ENCODE measurements around the gene ADAT1. TPM values are rescaled to one million over a fixed set of nuclear protein-coding genes. Genes with fewer than 3 reads are reported as not detected.

The ADAT1 gene
- total and polyA plus RNA-seq, 2 of the 13 experiments (the other 11 are each of a cell fraction or from before 2014, with no cell fraction given): 18.4 to 40.8 TPM

DNA sequence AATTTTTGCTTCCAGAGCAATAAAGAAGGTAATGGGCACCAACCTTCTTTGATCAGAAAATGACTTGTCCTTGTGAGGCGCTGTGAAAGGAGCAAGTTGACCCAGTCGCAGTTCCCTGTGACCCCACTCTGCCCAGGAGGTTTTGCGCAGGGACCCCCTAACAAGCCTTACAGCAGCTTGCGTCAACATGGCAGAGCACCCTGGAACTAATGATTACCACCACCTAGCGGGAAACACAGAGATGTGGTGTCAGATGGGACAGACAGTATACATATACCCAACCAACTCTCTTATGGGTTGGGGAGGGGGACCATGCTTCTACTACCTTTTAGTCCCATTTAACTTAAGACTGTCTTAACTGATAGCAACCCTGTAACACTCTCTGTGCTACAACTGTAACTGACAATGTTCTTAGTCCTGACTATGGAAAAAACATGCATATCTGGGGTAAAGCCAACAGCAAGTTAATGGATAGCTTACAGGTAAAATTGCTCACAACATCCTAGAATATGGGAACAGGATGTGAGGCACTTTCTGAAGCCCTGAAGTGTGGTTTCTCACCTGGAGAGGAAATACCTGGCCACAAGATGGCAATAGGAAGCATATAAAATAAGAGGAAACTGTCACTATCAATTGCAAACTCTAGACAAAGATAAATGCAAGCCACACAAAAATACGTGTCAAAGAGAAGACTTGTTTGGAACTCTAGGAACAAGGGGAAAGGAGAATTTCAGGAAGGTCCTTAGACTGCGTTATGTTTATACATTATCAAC, 21.3 kb upstream of the ADAT1 start:
- WGBS (ENCODE audit: low lambda C conversion rate): 97% methylated on average over 7 of the region's 7 CpGs
- Histone ChIP-seq H3K9ac (ENCODE audit: insufficient read depth, low read depth, low read length) (no peak overlapping the region), H3K36me3 (replicated peaks in 1 of 2; ENCODE audit: control insufficient read depth in 1 of 2, insufficient read depth in 2 of 2, low read length in 2 of 2) (peaks cover 19 to 55% of the 10 kb centered on the region in 2 experiments), H4K20me1 (ENCODE audit: insufficient read depth, low read length) (peaks cover 14% of the 10 kb centered on the region), H3K27me3 (ENCODE audit: control insufficient read depth in 1 of 2, insufficient read depth in 2 of 2, low read length in 2 of 2) (no peaks in the 10 kb centered on the region; a peak in 1 of 5 replicates), H3K4me1 (ENCODE audit: insufficient read depth, low read length) (peaks cover 30% of the 10 kb centered on the region), H2AFZ (ENCODE audit: low read length) (no peak overlapping the region), H3K79me2 (ENCODE audit: insufficient read depth, low read length) (peaks cover 71% of the 10 kb centered on the region), H3K4me2 (ENCODE audit: low read depth, low read length) (no peak overlapping the region; the same call in 1 of the 2 replicates), H3K4me3 (replicated peaks in 1 of 3; ENCODE audit: insufficient read depth in 1 of 3, low read depth in 2 of 3, low read length in 3 of 3) (no peak overlapping the region), H3K9me3 (ENCODE audit: low read length) (no peaks in the 10 kb centered on the region), H3K27ac (ENCODE audit: extremely low read length, insufficient read depth, low read length) (no peak overlapping the region)
- CTCF ChIA-PET (ENCODE audit: low intra/inter-chr PET ratio, low total read pairs): interaction anchor here (1.2 kb wide), 1 partner anchor 120 kb away, joined by 4 read pairs; no protein-coding TSS in a partner anchor
- ATAC-seq (no peak), FAIRE-seq (no peak), DNase-seq (ENCODE audit: low spot score) (no peak)
- TF ChIP-seq ZSCAN22 (CRISPR knock-in tag; IDR thresholded peaks at IDR 0.05): no peak
- TF ChIP-seq ZNF672 (CRISPR knock-in tag; IDR thresholded peaks at IDR 0.05): no peak
- no peak for TF ChIP-seq ELF1 (CRISPR knock-in tag; IDR thresholded peaks at IDR 0.05)
- TF ChIP-seq DPF2 (CRISPR knock-in tag; IDR thresholded peaks at IDR 0.05; ENCODE audit: borderline replicate concordance, low read depth): no peak
- TF ChIP-seq ZNF3 (CRISPR knock-in tag; IDR thresholded peaks at IDR 0.05): no peak
- TF ChIP-seq RORA (CRISPR knock-in tag; IDR thresholded peaks at IDR 0.05): no peak
- no peak for TF ChIP-seq TOPORS (CRISPR knock-in tag; IDR thresholded peaks at IDR 0.05)
- TF ChIP-seq, protein P1, sequence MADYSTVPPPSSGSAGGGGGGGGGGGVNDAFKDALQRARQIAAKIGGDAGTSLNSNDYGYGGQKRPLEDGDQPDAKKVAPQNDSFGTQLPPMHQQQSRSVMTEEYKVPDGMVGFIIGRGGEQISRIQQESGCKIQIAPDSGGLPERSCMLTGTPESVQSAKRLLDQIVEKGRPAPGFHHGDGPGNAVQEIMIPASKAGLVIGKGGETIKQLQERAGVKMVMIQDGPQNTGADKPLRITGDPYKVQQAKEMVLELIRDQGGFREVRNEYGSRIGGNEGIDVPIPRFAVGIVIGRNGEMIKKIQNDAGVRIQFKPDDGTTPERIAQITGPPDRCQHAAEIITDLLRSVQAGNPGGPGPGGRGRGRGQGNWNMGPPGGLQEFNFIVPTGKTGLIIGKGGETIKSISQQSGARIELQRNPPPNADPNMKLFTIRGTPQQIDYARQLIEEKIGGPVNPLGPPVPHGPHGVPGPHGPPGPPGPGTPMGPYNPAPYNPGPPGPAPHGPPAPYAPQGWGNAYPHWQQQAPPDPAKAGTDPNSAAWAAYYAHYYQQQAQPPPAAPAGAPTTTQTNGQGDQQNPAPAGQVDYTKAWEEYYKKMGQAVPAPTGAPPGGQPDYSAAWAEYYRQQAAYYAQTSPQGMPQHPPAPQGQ (CRISPR knock-in tag; IDR thresholded peaks at IDR 0.05; ENCODE audit: borderline replicate concordance): no peak
- TF ChIP-seq, protein P2, sequence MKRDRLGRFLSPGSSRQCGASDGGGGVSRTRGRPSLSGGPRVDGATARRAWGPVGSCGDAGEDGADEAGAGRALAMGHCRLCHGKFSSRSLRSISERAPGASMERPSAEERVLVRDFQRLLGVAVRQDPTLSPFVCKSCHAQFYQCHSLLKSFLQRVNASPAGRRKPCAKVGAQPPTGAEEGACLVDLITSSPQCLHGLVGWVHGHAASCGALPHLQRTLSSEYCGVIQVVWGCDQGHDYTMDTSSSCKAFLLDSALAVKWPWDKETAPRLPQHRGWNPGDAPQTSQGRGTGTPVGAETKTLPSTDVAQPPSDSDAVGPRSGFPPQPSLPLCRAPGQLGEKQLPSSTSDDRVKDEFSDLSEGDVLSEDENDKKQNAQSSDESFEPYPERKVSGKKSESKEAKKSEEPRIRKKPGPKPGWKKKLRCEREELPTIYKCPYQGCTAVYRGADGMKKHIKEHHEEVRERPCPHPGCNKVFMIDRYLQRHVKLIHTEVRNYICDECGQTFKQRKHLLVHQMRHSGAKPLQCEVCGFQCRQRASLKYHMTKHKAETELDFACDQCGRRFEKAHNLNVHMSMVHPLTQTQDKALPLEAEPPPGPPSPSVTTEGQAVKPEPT (CRISPR knock-in tag; IDR thresholded peaks at IDR 0.05; ENCODE audit: low read depth): no peak
- TF ChIP-seq SRF (IDR thresholded peaks at IDR 0.05; ENCODE audit: low read depth, low read length): 0 out of 2 replicates have a peak, but pooled peaks have one; percentile 2
- TF ChIP-seq CREM (IDR thresholded peaks at IDR 0.05): no peak
- TF ChIP-seq CREM (CRISPR knock-in tag; IDR thresholded peaks at IDR 0.05): no peak
- no peak for TF ChIP-seq KAT7 (CRISPR knock-in tag; IDR thresholded peaks at IDR 0.05; ENCODE audit: borderline replicate concordance)
- TF ChIP-seq, protein P3, sequence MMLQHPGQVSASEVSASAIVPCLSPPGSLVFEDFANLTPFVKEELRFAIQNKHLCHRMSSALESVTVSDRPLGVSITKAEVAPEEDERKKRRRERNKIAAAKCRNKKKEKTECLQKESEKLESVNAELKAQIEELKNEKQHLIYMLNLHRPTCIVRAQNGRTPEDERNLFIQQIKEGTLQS (CRISPR knock-in tag; IDR thresholded peaks at IDR 0.05): no peak
- peak; percentile 56 for TF ChIP-seq ZEB1 (IDR thresholded peaks at IDR 0.05; ENCODE audit: insufficient replicate concordance, low read depth)
- POLR2A ChIA-PET: no interaction called here
- intact Hi-C loops (cut with micrococcal nuclease; ENCODE audit: unreplicated experiment) (loop anchor here (1.0 to 5.0 kb wide), 2 partner anchors 77 to 120 kb away; partner anchors contain the start of gene GABARAPL2), in situ Hi-C loops (cut with HindIII; ENCODE audit: extremely low pct_ligation_motif_present, low pct_unique_long_range_greater_than_20kb) (loop anchor here (5.0 kb wide), 1 partner anchor 118 kb away; no protein-coding TSS in a partner anchor)
- BruUV-seq (replicated peaks): no TSS peak
